Measurements from ENCODE around the gene ABCD2. TPM values are rescaled to one million over a fixed set of nuclear protein-coding genes. Genes with fewer than 3 reads are reported as not detected.
"Not testable (repeated sequence)": the region's sequence is repeated elsewhere in the genome, so short reads cannot be mapped to it uniquely, and the experiment has no call there.

The ABCD2 gene
- total RNA-seq, 2 experiments from 2014 or later: 8.6 to 9.1 TPM

DNA sequence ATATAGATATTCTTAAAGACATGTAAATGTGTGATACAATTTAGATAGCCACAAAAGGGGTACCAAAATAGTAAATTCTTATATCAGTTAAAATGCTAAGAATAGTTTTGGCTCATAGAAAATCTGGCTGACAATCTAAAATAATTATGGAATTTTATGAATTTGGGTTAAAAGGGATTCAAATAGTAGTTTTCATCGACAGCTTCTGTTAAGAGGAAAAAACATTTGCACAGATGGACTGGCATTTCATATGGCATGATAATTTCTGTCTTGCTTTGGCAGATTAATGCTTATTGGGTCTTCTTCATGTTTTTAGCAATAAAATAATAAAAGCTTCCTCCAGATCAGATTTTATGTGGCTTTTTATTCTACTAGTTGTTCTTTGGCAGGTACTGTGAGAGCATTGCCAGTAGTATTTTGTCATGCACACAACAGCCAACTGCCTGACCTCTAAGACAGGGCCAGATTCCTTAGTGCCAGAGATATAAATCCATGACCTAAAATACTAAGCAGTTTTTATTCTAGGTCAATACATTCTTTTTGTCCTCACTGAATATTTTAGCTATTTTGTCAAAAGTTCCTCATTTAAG, 9.1 kb downstream of the ABCD2 start:
- no peak overlapping the region for H3K27ac Mint-ChIP-seq
- no peak for DNase-seq
- no peaks in the 10 kb centered on the region for H3K27me3 Mint-ChIP-seq (ENCODE audit: low read depth)
- no peak overlapping the region for H3K4me3 Mint-ChIP-seq
- intact Hi-C loops (cut with micrococcal nuclease): no loop called here
- H3K4me1 Mint-ChIP-seq (ENCODE audit: low read depth): peaks cover 52% of the 10 kb centered on the region
- CTCF ChIA-PET: interaction anchor here (1.0 kb wide), 1 partner anchor 81 kb away, joined by 3 read pairs; no protein-coding TSS in a partner anchor
- H3K36me3 Mint-ChIP-seq (ENCODE audit: low read depth): peaks cover 19% of the 10 kb centered on the region
- H3K9me3 Mint-ChIP-seq: peaks cover 2% of the 10 kb centered on the region

DNA sequence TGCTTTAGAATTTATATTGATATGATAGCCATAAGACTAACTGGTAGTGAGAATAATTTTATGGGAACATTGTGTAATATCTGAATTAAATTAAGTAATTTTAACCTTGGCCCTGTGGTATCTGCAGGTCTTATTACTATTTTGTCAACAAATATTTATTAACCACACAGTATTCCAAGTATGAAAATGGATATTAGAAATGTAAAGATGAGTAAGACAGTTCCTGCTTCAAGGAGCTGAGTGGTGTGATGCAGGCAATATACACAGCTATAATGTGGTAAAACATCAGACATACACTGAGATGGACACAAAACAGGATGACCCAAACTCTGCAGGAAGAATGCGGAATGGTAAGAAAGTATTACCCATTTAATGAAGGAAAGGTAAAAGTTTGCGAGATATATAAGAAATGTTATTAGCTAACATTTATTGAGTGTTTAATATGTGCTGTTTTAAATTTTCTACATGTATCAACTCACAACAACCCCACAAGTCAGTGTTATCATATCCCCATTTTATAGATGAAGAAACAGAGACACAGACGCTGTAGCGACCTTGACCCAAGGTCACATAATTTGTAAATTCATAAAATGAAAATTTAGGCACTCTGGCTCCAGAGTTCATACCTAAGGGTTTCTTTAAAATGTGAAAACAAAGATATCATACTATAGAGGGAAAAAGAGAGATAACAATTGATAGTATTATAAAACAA, 12.7 kb downstream of the ABCD2 start:
- intact Hi-C loops (cut with micrococcal nuclease): no loop called here
- Mint-ChIP-seq H3K4me1 (ENCODE audit: low read depth) (peaks cover 35% of the 10 kb centered on the region), H3K27me3 (ENCODE audit: low read depth) (no peaks in the 10 kb centered on the region), H3K4me3 (no peak overlapping the region), H3K9me3 (no peaks in the 10 kb centered on the region), H3K36me3 (ENCODE audit: low read depth) (peaks cover 19% of the 10 kb centered on the region), H3K27ac (no peak overlapping the region)
- CTCF ChIA-PET: interaction anchor here (1.9 kb wide), 1 partner anchor 13 kb away, joined by 7 read pairs; the partner anchor contains the start of gene ABCD2
- DNase-seq: no peak

DNA sequence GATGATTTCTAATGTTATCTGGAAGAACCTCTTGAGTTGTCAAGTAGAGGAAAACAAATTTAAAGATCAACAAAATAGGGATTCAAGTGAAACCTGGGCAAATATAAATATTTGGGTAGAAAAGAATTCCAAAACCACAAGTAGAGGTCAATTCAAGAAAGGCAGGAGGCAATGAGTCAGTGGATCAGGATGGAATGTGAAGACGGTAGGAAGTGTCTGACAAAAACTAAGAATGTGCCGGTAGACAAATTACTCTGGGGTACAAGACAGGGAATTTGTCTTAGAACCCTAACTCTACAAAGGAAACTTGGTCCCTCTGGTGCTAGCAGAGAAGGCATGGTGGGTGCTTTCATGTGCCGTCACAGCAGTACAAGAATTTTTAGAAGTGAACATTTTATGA, 13.6 kb downstream of the ABCD2 start:
- Mint-ChIP-seq H3K27ac (peak overlapping the region; percentile 71), H3K4me1 (ENCODE audit: low read depth) (peaks cover 27% of the 10 kb centered on the region), H3K36me3 (ENCODE audit: low read depth) (peaks cover 19% of the 10 kb centered on the region), H3K9me3 (no peaks in the 10 kb centered on the region), H3K4me3 (no peak overlapping the region), H3K27me3 (ENCODE audit: low read depth) (no peaks in the 10 kb centered on the region)
- intact Hi-C loops (cut with micrococcal nuclease): loop anchor here (1.0 kb wide), 1 partner anchor 8 kb away; no protein-coding TSS in a partner anchor
- DNase-seq: no peak
- CTCF ChIA-PET: interaction anchor here (0.9 to 1.9 kb wide), 4 partner anchors 13 to 87 kb away, joined by 3 to 7 read pairs (median 4); partner anchors contain the start of gene ABCD2

DNA sequence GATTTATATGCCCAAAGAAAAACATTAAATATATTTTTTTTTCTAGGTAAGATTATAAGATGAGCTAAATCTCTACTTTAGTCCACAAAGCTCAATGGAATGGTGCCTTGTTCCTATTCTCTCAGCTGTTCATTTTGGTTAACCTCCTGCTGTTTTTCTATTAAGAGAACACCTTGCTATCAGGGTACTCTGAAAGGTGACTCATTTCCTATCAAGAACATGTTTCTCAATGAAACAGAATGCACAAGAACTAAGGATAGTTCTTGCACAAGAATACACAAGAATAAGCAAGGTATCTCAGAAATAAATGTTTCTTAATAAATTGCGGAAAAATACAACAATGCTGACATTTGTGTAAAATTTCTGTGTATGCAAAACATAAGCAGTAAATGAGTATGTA, 14.1 kb downstream of the ABCD2 start:
- no peaks in the 10 kb centered on the region for H3K27me3 Mint-ChIP-seq (ENCODE audit: low read depth)
- CTCF ChIA-PET: interaction anchor here (0.8 to 1.9 kb wide), 6 partner anchors 13 to 87 kb away, joined by 3 to 7 read pairs (median 4); partner anchors contain the start of gene ABCD2
- intact Hi-C loops (cut with micrococcal nuclease): loop anchor here (1.0 kb wide), 1 partner anchor 9 kb away; no protein-coding TSS in a partner anchor
- H3K4me1 Mint-ChIP-seq (ENCODE audit: low read depth): peaks cover 22% of the 10 kb centered on the region
- no peak overlapping the region for H3K4me3 Mint-ChIP-seq
- H3K27ac Mint-ChIP-seq: no peak overlapping the region
- no peaks in the 10 kb centered on the region for H3K9me3 Mint-ChIP-seq
- no peak for DNase-seq
- peaks cover 19% of the 10 kb centered on the region for H3K36me3 Mint-ChIP-seq (ENCODE audit: low read depth)

DNA sequence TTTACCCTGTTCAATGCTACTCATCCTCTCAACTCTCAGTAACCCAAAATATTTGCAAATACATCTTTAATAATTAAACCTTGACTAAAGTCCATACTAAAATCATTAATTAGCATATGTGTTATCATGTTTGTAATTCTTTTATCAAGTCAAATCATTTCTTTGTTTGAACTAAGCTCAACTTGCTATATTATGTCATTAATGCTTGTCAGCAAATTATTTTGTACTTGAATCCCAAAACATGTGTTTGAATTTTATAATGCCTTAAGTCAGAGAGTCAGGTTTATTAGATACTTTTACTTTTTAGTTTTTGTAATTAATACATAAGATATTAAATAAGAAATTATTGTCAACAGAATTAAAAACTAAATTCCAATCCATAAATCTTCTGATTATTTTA, 16.5 kb downstream of the ABCD2 start:
- peaks cover 19% of the 10 kb centered on the region for H3K36me3 Mint-ChIP-seq (ENCODE audit: low read depth)
- no peak for DNase-seq
- CTCF ChIA-PET: interaction anchor here (0.8 kb wide), 1 partner anchor 9 kb away, joined by 4 read pairs; no protein-coding TSS in a partner anchor
- intact Hi-C loops (cut with micrococcal nuclease): no loop called here
- H3K27ac Mint-ChIP-seq: no peak overlapping the region
- no peaks in the 10 kb centered on the region for H3K27me3 Mint-ChIP-seq (ENCODE audit: low read depth)
- H3K9me3 Mint-ChIP-seq: no peaks in the 10 kb centered on the region
- H3K4me3 Mint-ChIP-seq: no peak overlapping the region
- peaks cover 16% of the 10 kb centered on the region for H3K4me1 Mint-ChIP-seq (ENCODE audit: low read depth)

DNA sequence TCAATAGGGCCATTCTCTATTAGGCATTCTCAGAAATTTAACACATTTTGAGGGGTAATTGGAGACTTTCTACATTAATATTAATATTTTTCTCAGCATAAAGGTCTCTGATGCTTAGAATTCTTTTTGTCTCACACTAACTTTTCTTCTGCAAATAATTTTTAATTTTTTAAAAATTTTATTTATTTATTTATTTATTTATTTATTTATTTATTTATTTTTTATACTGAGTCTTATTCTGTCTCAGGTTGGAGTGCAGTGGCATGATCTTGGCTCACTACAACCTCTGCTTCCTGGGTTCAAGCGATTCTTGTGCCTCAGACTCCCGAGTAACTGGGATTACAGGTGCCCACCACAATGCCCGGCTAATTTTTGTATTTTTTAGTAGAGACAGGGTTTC, 17.7 kb downstream of the ABCD2 start:
- H3K9me3 Mint-ChIP-seq; H3K4me3 Mint-ChIP-seq; intact Hi-C loops (cut with micrococcal nuclease); DNase-seq; H3K27me3 Mint-ChIP-seq (ENCODE audit: low read depth); H3K27ac Mint-ChIP-seq: not testable (repeated sequence)
- CTCF ChIA-PET: interaction anchor here (0.7 to 0.8 kb wide), 2 partner anchors 10 to 103 kb away, joined by 3 to 4 read pairs; no protein-coding TSS in a partner anchor
- Mint-ChIP-seq H3K36me3 (ENCODE audit: low read depth) (peaks cover 17% of the 10 kb centered on the region), H3K4me1 (ENCODE audit: low read depth) (peaks cover 18% of the 10 kb centered on the region)

DNA sequence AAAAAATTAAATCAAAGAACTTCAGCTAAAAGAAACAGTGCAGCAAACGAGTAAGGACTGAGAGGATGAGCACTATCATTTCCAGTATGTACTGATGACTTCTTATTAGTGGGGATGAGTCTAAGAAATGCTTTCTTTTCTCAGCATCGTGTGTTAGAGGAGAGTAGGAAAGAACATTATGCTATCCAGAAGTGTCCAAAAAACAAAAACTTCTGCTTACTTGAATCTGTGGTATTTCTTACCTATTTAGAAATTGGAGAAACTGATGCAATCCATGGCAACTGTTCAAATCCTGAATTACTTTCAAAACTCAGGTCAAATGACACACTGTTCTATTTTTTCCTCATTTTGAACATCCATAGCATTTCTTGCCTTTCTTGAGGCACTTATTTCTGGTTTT, 23.7 kb downstream of the ABCD2 start:
- no peak for DNase-seq
- intact Hi-C loops (cut with micrococcal nuclease): loop anchor here (5.0 kb wide), 1 partner anchor 279 kb away; no protein-coding TSS in a partner anchor
- no peaks in the 10 kb centered on the region for H3K9me3 Mint-ChIP-seq
- CTCF ChIA-PET: interaction anchor here (1.2 to 1.4 kb wide), 2 partner anchors 24 to 40 kb away, joined by 3 read pairs; partner anchors contain the start of gene ABCD2
- H3K27me3 Mint-ChIP-seq (ENCODE audit: low read depth): no peaks in the 10 kb centered on the region
- peaks cover 4% of the 10 kb centered on the region for H3K36me3 Mint-ChIP-seq (ENCODE audit: low read depth)
- H3K4me3 Mint-ChIP-seq: no peak overlapping the region
- H3K27ac Mint-ChIP-seq: peak overlapping the region; percentile 78
- peaks cover 19% of the 10 kb centered on the region for H3K4me1 Mint-ChIP-seq (ENCODE audit: low read depth)

DNA sequence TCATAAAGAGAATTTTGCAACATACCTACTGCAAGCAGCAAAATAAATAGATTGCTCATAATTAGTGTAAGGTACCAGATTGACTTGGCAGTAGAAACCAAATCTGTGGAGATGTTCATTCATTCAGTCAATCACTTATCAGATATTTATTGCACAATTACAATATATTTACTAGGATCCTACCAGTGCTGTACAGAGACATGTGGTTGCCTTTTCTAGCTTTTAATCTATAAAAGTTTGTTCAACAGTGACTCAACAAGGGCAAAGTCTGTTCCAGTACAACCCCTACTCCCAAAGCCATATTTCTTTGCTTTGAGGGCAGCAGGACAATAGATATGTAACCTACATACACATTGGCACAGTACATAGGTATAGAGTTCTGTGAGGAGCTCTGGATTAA, 27.3 kb downstream of the ABCD2 start:
- Mint-ChIP-seq H3K27me3 (ENCODE audit: low read depth) (no peaks in the 10 kb centered on the region), H3K4me1 (ENCODE audit: low read depth) (peaks cover 27% of the 10 kb centered on the region), H3K36me3 (ENCODE audit: low read depth) (peaks cover 4% of the 10 kb centered on the region), H3K4me3 (no peak overlapping the region), H3K27ac (no peak overlapping the region), H3K9me3 (no peaks in the 10 kb centered on the region)
- intact Hi-C loops (cut with micrococcal nuclease): no loop called here
- CTCF ChIA-PET: interaction anchor here (0.9 to 2.5 kb wide), 2 partner anchors 13 to 27 kb away, joined by 5 to 11 read pairs; partner anchors contain the start of gene ABCD2
- no peak for DNase-seq

DNA sequence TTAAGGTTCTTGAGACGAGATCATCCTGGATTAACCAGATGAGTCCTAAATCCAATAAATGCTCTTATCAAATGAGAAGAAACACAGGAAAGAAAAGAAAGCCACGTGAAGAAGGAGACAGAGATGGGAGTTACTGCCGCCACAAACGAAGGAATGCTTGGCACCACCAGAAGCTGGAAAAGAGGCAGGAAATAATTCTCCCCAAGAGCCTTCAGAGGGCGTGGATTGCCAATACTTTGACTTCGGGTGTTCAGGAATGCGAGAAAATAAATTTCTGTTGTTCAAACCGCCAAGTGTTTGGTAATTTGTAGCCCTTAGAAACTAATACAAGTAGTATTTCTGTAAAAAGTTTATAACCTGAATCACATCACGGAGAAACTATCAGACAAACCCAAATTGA, 31.3 kb downstream of the ABCD2 start:
- Mint-ChIP-seq H3K4me3 (no peak overlapping the region), H3K4me1 (ENCODE audit: low read depth) (peaks cover 15% of the 10 kb centered on the region), H3K27me3 (ENCODE audit: low read depth) (no peaks in the 10 kb centered on the region), H3K36me3 (ENCODE audit: low read depth) (peaks cover 19% of the 10 kb centered on the region), H3K27ac (no peak overlapping the region), H3K9me3 (no peaks in the 10 kb centered on the region)
- CTCF ChIA-PET: no interaction called here
- intact Hi-C loops (cut with micrococcal nuclease): no loop called here
- no peak for DNase-seq

DNA sequence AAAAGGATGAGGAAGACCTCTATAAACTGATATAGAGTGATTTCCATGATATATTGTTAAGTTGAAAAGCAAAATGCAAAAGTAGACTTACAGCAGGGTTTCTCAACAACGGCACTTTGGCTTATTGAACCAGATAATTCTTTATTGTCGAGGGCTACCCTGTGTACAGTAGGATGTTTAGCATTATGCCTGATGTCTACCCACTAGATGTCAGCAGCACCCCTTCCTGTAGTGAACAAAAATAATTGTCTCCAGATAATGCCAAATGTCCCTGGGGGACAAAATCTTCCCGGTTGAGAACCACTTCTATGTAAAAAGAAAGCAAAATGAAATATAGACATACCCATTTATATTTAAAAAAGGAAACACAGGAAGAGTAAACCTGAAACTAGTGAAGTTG, 32.4 kb downstream of the ABCD2 start:
- Mint-ChIP-seq H3K36me3 (ENCODE audit: low read depth) (peaks cover 19% of the 10 kb centered on the region), H3K27ac (no peak overlapping the region), H3K9me3 (no peaks in the 10 kb centered on the region), H3K4me1 (ENCODE audit: low read depth) (peaks cover 12% of the 10 kb centered on the region), H3K4me3 (no peak overlapping the region), H3K27me3 (ENCODE audit: low read depth) (no peaks in the 10 kb centered on the region)
- peak; percentile 38 for DNase-seq
- CTCF ChIA-PET: interaction anchor here (0.6 to 3.0 kb wide), 5 partner anchors 18 to 105 kb away, joined by 3 to 7 read pairs (median 3); partner anchors contain the start of gene ABCD2
- intact Hi-C loops (cut with micrococcal nuclease): loop anchor here (1.0 kb wide), 4 partner anchors 32 to 520 kb away; partner anchors contain the start of gene ABCD2

DNA sequence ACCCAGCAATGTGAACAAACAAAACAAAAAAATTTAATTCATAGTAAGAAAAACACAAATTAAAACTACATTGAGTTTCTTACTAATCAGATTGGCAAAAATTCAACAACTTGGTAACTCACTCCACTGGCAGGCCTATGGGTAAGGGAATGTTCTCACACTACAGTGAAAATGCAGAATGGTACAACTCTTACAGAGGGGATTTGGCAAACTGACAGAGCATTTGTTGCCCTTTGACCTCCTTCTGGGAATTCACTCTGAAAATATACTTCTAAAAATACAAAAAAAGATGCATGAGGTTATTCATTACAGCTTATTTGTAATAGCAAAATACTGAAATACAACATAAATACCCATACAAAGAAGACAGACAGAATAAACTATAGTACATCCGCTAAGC, 32.8 kb downstream of the ABCD2 start:
- Mint-ChIP-seq H3K36me3 (ENCODE audit: low read depth) (peaks cover 19% of the 10 kb centered on the region), H3K27me3 (ENCODE audit: low read depth) (no peaks in the 10 kb centered on the region), H3K4me3 (no peak overlapping the region), H3K4me1 (ENCODE audit: low read depth) (peaks cover 9% of the 10 kb centered on the region), H3K9me3 (no peaks in the 10 kb centered on the region), H3K27ac (no peak overlapping the region)
- DNase-seq: no peak
- CTCF ChIA-PET: interaction anchor here (0.6 to 3.0 kb wide), 4 partner anchors 18 to 106 kb away, joined by 3 to 7 read pairs (median 4); partner anchors contain the start of gene ABCD2
- intact Hi-C loops (cut with micrococcal nuclease): loop anchor here (1.0 kb wide), 4 partner anchors 32 to 520 kb away; partner anchors contain the start of gene ABCD2

DNA sequence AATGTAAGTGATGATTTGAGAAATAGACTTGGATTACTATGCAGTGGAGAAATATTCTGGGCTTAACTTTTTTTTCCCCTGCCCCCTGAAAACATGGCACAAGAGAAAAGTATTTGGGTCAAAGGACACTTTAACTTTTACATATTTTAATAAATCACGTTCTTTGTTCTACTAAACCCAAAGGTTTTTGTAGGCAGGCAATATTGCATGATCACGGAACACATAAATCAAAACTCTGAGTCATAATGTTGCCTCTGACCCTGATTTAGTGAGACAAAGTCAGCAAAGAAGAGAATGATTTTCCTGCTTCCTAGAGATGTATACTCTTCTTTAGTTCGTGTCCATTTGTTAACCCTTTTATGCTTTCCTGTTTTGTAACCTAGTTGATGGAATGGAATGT, 38.0 kb downstream of the ABCD2 start:
- no peak for DNase-seq
- H3K27me3 Mint-ChIP-seq (ENCODE audit: low read depth): no peaks in the 10 kb centered on the region
- no peaks in the 10 kb centered on the region for H3K4me1 Mint-ChIP-seq (ENCODE audit: low read depth)
- H3K27ac Mint-ChIP-seq: no peak overlapping the region
- CTCF ChIA-PET: no interaction called here
- H3K4me3 Mint-ChIP-seq: no peak overlapping the region
- intact Hi-C loops (cut with micrococcal nuclease): no loop called here
- peaks cover 30% of the 10 kb centered on the region for H3K36me3 Mint-ChIP-seq (ENCODE audit: low read depth)
- H3K9me3 Mint-ChIP-seq: no peaks in the 10 kb centered on the region

Measured in activated naive CD4-positive, alpha-beta T cell treated with anti-CD3 and anti-CD28 coated beads for 36 hours (primary cell).